ENCODE results near the gene JAG1.
"Not testable (repeated sequence)": the region's sequence is repeated elsewhere in the genome, so short reads cannot be mapped to it uniquely, and the experiment has no call there.

JAG1 gene

DNA sequence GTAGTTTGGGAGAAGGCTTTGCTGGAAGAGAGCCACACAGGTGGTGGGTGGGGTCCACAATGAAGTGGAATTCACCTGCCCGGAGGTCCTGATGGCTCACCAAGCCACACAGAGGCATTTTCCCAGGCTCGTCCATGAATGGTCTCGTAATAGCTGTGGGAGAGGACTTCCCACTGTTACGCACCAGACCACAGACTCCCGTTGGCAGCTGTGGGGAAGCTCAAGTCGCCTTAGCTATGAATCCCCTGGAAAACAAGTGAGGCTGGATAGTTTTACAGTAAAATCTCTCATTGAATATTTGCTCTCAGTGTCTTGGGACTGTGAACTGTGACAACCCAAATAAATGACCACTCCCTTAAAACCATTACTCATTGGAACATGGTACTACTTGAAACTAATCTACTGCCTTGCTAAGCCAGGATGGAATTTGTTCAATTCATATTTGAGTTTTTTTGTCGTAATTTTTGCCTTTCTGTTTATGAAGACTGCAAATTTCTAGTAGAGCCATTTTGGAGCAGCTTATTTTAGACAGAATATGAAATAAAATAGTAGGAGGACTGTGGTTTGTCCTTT is 79.4 kb downstream of the JAG1 start:
- Histone ChIP-seq H3K36me3 (ENCODE audit: control insufficient read depth, insufficient read depth, low read length) (no peaks in the 10 kb centered on the region), H3K4me1 (ENCODE audit: control insufficient read depth, insufficient read depth, low read length, poor library complexity, severe bottlenecking) (peaks cover 3% of the 10 kb centered on the region), H3K27ac (ENCODE audit: low read depth, low read length, severe bottlenecking) (no peak overlapping the region), H3K9me3 (ENCODE audit: control insufficient read depth, low read length) (no peaks in the 10 kb centered on the region), H3K4me3 (ENCODE audit: extremely low read depth, insufficient read depth, low read length, poor library complexity, severe bottlenecking) (no peak overlapping the region)
- 91 to 93% methylated on average over 6 to 7 of the region's 7 CpGs for WGBS, 2 experiments (ENCODE audit: insufficient coverage in 2 of 2)

GRCh38 chr20:10591946-10592521 is 81.8 kb downstream of the JAG1 start:
- no peaks in the 10 kb centered on the region for H3K36me3 ChIP-seq (ENCODE audit: control insufficient read depth, insufficient read depth, low read length)
- no peak overlapping the region for H3K27ac ChIP-seq (ENCODE audit: low read depth, low read length, severe bottlenecking)
- H3K4me1 ChIP-seq (ENCODE audit: control insufficient read depth, insufficient read depth, low read length, poor library complexity, severe bottlenecking), result peaks cover 2% of the 10 kb centered on the region
- WGBS, 2 experiments (ENCODE audit: insufficient coverage in 2 of 2), result 100% methylated on average over 1 of the region's 2 CpGs
- no peaks in the 10 kb centered on the region for H3K9me3 ChIP-seq (ENCODE audit: control insufficient read depth, low read length)
- H3K4me3 ChIP-seq (ENCODE audit: extremely low read depth, insufficient read depth, low read length, poor library complexity, severe bottlenecking), result no peak overlapping the region

GRCh38 chr20:10590950-10591671 is 82.7 kb downstream of the JAG1 start:
- no peaks in the 10 kb centered on the region for H3K4me1 ChIP-seq (ENCODE audit: control insufficient read depth, insufficient read depth, low read length, poor library complexity, severe bottlenecking)
- no peaks in the 10 kb centered on the region for H3K36me3 ChIP-seq (ENCODE audit: control insufficient read depth, insufficient read depth, low read length)
- H3K9me3 ChIP-seq (ENCODE audit: control insufficient read depth, low read length), result no peaks in the 10 kb centered on the region
- H3K27ac ChIP-seq (ENCODE audit: low read depth, low read length, severe bottlenecking), result no peak overlapping the region
- WGBS, 2 experiments (ENCODE audit: insufficient coverage in 2 of 2), result 88 to 100% methylated on average over 1 of the region's 1 CpG
- no peak overlapping the region for H3K4me3 ChIP-seq (ENCODE audit: extremely low read depth, insufficient read depth, low read length, poor library complexity, severe bottlenecking)

- 92 to 94% methylated on average over 6 of the region's 10 CpGs for WGBS, 2 experiments (ENCODE audit: insufficient coverage in 2 of 2)
Observed at GRCh38 chr20:10590446-10590845, 83.4 kb downstream of the JAG1 start.

More at GRCh38 chr20:10590446-10590845, 83.4 kb downstream of the JAG1 start:
- not testable (repeated sequence) for H3K36me3 ChIP-seq (ENCODE audit: control insufficient read depth, insufficient read depth, low read length); H3K4me3 ChIP-seq (ENCODE audit: extremely low read depth, insufficient read depth, low read length, poor library complexity, severe bottlenecking); H3K4me1 ChIP-seq (ENCODE audit: control insufficient read depth, insufficient read depth, low read length, poor library complexity, severe bottlenecking); H3K9me3 ChIP-seq (ENCODE audit: control insufficient read depth, low read length); H3K27ac ChIP-seq (ENCODE audit: low read depth, low read length, severe bottlenecking)

All from mesodermal cell (in vitro differentiated cells).